NCI-H446 (cell line): Measurements from ENCODE around the gene F11R.
"Not testable (repeated sequence)": the region's sequence is repeated elsewhere in the genome, so short reads cannot be mapped to it uniquely, and the experiment has no call there.

Experiments used
- DNase-seq, 2 experiments: peaks; one replicate each; lab custom pipeline; 2025; lab: John Stamatoyannopoulos, UW

Gene F11R

GRCh38 chr1:161013131-161013487 lies 7.8 kb downstream of the F11R start:
- DNase-seq = no peak

- no peak for DNase-seq
Measured at GRCh38 chr1:161012420-161012819, 8.5 kb downstream of the F11R start.

GRCh38 chr1:161009602-161010211 lies 11.2 kb downstream of the F11R start:
- no peak for DNase-seq

- DNase-seq = no peak
Measured at GRCh38 chr1:161008869-161009510, 12.0 kb downstream of the F11R start.

GRCh38 chr1:161007369-161007768 lies 13.6 kb downstream of the F11R start:
- DNase-seq = no peak

GRCh38 chr1:161006563-161006962 lies 14.4 kb downstream of the F11R start:
- no peak for DNase-seq

- no peak for DNase-seq
Measured at GRCh38 chr1:161001525-161001924, 19.4 kb downstream of the F11R start.

GRCh38 chr1:161000736-161001480 lies 20.0 kb downstream of the F11R start:
- DNase-seq = no peak

GRCh38 chr1:160999376-160999775 lies 21.6 kb downstream of the F11R start:
- no peak for DNase-seq

- peak in 1 of 2 experiments; percentile 25 for DNase-seq
Measured at GRCh38 chr1:160997323-160998038, 23.5 kb downstream of the F11R start.

- DNase-seq = no peak
Measured at GRCh38 chr1:160996178-160996577, 24.8 kb downstream of the F11R start.

- DNase-seq = peak in 1 of 2 experiments; percentile 13
Measured at GRCh38 chr1:160993544-160994193, 27.3 kb downstream of the F11R start.

GRCh38 chr1:160992036-160992435 lies 28.9 kb downstream of the F11R start:
- not testable (repeated sequence) for DNase-seq

GRCh38 chr1:160987359-160988050 lies 33.4 kb downstream of the F11R start:
- DNase-seq = no peak

GRCh38 chr1:160985723-160986122 lies 35.2 kb downstream of the F11R start:
- no peak for DNase-seq

- no peak for DNase-seq
Measured at GRCh38 chr1:160981584-160982411, 39.2 kb downstream of the F11R start.

GRCh38 chr1:160979286-160979685 lies 41.7 kb downstream of the F11R start:
- no peak for DNase-seq

GRCh38 chr1:160978510-160978927 lies 42.4 kb downstream of the F11R start:
- DNase-seq = no peak

- DNase-seq = no peak
Measured at GRCh38 chr1:160975026-160975425, 45.9 kb downstream of the F11R start.

GRCh38 chr1:160973491-160973890 lies 47.5 kb downstream of the F11R start:
- no peak for DNase-seq

- DNase-seq = no peak
Measured at GRCh38 chr1:160972939-160973338, 48.0 kb downstream of the F11R start.
